Activated T-cell treated with anti-CD3 and anti-CD28 coated beads for 1 hour (primary cell): ENCODE data around the gene SCNN1B.

Source experiments
- DNase-seq: peaks from one replicate; pipeline ENCODE4 v3.0.0-alpha.2; 2020; ENCODE audit warnings: low read depth

Gene SCNN1B

GRCh38 chr16:23407436-23408127, 105.5 kb downstream of the SCNN1B start:
- DNase-seq = no peak

- no peak for DNase-seq
Observed at GRCh38 chr16:23408242-23408822, 106.2 kb downstream of the SCNN1B start.

- DNase-seq = no peak
Observed at GRCh38 chr16:23408823-23409298, 106.8 kb downstream of the SCNN1B start.

- DNase-seq = no peak
Observed at GRCh38 chr16:23409522-23409921, 107.4 kb downstream of the SCNN1B start.

- no peak for DNase-seq
Observed at GRCh38 chr16:23410176-23410575, 108.1 kb downstream of the SCNN1B start.

GRCh38 chr16:23414731-23415130, 112.6 kb downstream of the SCNN1B start:
- no peak for DNase-seq

- DNase-seq = no peak
Observed at GRCh38 chr16:23416816-23417215, 114.7 kb downstream of the SCNN1B start.

GRCh38 chr16:23420011-23420410, 117.9 kb downstream of the SCNN1B start:
- DNase-seq = no peak

GRCh38 chr16:23423496-23424049, 121.5 kb downstream of the SCNN1B start:
- no peak for DNase-seq

GRCh38 chr16:23424292-23424958, 122.3 kb downstream of the SCNN1B start:
- no peak for DNase-seq

- DNase-seq = no peak
Observed at GRCh38 chr16:23428351-23428750, 126.2 kb downstream of the SCNN1B start.
